ENCODE measurements around the gene MAGEL2.

DNA sequence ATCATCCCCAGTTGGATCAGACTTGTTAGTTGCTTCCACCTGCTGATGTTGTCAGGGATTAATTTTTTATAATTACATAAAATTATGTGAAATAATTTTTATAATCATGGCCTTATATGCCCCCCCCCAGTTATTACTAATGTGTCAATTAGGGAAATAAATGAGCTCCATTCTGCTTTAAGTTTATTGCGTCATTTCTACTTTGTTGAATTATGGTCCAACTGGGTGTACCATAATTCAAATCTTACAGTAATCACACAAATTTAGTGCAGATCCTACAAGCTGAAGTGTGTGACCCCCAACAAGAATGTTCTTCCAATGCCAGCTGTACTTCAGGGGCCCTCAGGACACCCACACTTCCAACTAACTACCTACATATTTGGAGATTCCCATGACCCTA, 46.9 kb upstream of the MAGEL2 start:
- no peak for TF ChIP-seq POLR2A (IDR thresholded peaks at IDR 0.05)
- TF ChIP-seq, protein P1, sequence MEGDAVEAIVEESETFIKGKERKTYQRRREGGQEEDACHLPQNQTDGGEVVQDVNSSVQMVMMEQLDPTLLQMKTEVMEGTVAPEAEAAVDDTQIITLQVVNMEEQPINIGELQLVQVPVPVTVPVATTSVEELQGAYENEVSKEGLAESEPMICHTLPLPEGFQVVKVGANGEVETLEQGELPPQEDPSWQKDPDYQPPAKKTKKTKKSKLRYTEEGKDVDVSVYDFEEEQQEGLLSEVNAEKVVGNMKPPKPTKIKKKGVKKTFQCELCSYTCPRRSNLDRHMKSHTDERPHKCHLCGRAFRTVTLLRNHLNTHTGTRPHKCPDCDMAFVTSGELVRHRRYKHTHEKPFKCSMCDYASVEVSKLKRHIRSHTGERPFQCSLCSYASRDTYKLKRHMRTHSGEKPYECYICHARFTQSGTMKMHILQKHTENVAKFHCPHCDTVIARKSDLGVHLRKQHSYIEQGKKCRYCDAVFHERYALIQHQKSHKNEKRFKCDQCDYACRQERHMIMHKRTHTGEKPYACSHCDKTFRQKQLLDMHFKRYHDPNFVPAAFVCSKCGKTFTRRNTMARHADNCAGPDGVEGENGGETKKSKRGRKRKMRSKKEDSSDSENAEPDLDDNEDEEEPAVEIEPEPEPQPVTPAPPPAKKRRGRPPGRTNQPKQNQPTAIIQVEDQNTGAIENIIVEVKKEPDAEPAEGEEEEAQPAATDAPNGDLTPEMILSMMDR (IDR thresholded peaks at IDR 0.05): no peak
